HCEC 1CT (cell line): ENCODE measurements around the gene RAB3C.

Source experiments
- DNase-seq: peaks from one replicate; pipeline ENCODE4 v3.0.0-alpha.2; 2017

Gene RAB3C

DNA sequence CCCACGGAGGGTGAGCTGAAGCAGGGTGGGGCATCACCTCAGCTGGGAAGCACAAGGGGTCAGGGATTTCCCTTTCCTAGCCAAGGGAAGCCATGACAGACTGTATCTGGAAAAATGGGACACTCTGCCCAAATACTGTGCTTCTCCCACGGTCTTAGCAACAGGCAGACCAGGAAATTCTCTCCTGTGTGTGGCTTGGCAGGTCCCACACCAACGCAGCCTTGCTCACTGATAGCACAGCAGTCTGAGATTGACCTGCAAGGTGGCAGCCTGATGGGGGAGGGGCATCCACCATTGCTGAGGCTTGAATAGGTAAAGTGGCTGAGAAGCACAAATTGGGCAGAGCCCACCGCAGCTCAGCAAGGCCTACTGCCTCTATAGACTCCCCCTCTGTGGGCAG is 23.2 kb downstream of the RAB3C start:
- DNase-seq: no peak

GRCh38 chr5:58615972-58616371 is 33.1 kb downstream of the RAB3C start:
- DNase-seq: no peak

GRCh38 chr5:58617241-58617640 is 34.4 kb downstream of the RAB3C start:
- no peak for DNase-seq

- no peak for DNase-seq
Observed at GRCh38 chr5:58620336-58620735, 37.5 kb downstream of the RAB3C start.

- no peak for DNase-seq
Observed at GRCh38 chr5:58622936-58623871, 40.3 kb downstream of the RAB3C start.

- DNase-seq: no peak
Observed at GRCh38 chr5:58628626-58629025, 45.8 kb downstream of the RAB3C start.

DNA sequence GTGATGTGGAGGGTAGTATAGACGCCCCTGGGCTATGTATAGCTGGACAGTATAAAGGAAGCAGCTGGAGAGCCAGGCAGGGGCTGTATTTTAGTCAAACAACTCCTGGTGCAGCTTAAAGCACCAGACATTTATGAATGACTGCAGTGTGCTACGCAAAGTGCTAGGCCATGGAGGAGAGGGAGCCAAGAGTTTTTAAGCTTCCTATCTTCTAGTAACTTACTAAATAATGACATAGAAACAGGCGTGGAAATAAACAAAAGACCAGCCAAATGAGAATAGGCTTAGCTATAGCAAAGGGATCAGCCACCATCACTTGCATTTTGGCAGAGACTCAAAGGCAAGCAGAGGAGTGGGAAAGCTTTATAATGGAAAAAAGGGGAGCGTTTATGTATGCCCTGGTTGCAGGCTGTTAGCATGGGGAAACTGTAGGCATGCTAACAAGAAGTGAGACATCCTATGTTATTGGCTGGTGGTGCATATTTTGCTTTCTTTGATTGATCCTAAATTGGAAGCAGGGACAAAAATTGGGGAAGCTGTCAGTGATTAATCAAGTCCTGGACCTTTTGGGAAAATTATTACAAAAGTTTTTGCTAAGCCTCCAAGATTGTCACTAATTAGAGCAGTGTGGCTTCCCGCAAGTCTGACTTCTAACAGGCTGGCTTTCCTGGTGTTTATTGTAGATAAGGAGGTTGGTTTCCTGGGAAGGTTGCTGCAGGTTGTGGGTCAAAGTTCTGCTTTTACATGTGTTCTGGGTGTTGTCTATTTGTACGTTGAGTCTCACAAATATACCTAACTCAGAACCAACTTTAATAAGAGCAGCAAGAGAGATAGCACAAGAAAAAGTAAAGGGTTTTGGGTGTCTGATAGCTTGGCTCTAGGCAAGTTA is 46.6 kb downstream of the RAB3C start:
- DNase-seq: no peak

- DNase-seq: no peak
Observed at GRCh38 chr5:58631895-58632294, 49.0 kb downstream of the RAB3C start.

DNA sequence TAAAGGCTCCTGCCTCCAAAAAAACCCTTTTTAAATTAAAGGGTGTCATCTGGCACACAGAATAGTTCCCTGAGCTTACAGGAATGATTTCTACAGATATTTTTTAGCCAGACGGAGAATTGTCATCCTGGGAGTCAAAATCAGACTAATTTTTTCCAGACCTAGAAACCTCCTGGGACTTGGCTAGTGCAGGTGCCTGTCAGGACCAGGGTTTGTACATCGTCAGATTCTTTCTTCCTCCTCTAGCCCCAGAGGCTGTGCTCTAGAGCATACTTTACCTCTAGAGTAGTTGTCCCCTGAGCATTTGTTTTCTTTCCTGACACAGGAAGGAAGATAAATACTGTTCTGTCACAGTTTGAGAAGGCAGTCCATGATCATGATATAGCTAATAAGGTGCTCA is 52.5 kb downstream of the RAB3C start:
- no peak for DNase-seq

DNA sequence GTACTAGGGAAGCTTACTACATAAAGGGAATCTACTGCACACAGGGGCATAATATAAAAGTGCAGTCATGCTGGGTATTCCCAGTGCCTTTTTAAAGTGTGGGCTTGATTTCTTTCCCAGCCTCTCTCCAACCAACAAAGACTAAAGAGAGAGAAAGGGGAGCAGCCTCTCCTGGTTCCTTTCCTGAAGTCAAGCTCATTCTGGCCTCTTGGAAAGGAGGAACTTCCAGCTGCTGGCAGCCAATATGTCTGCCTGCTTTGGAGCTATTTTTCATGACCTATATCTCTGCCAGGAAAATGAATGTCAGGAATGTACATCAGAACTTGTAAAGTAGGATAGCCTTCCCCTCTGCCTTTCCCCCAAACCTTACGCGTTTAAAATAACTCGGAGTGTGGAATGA is 57.1 kb downstream of the RAB3C start:
- DNase-seq: no peak

DNA sequence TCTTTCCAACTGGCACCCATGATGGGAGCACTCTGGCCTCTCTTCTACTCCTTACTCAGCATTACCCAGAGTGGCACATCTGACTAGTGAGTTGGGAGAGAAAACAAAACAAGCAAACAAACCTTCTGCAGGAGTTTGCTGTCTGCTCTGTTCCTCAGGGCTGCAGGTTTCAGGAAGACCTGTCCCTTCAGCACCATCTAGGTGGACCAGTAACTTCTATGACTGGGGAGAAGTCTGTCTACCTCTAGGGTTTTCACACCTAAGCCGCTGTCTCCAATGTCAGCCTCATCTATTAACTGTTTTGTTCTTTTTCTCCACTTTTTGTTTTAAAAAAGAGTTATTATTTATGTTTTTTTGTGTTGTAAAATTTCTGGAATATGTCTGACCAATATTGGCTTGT is 58.7 kb downstream of the RAB3C start:
- DNase-seq: no peak

DNA sequence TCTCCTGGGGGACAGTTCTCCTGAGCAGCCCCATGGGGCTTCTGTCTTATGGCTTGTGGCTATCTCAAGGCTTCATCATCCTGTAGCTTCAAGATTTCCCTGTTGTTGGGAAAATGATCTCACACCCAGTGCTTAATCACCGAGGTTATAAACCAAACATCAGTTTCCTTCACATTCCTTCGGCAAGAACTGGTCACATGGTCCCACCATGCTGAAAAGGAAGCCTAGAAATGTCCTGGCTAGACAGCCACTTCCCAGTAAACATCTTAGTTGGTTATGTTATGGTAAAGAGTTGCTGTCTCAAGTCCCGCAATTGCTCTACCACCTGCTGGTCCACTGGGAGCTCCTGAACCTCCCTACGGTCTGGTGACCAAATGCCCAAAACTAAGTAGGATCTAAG is 66.0 kb downstream of the RAB3C start:
- DNase-seq: no peak

DNA sequence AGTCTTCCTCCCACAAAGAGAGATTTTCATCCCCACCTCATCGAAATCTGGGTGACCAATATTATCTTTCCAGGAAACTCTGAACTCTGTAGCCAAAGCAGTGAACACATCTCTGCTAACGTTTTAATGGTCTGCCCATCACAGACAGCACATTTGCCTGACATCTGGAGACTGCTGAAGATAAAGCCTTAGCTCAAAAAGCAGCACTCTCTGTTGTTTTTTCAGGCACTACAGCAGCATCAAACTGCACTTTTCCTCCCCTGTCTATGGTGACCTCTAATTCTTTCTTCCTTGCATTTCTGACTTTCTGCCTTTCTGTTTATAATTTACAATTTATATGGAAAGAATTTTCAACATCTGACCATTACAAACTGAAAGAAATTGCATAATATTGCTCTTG is 66.8 kb downstream of the RAB3C start:
- no peak for DNase-seq

DNA sequence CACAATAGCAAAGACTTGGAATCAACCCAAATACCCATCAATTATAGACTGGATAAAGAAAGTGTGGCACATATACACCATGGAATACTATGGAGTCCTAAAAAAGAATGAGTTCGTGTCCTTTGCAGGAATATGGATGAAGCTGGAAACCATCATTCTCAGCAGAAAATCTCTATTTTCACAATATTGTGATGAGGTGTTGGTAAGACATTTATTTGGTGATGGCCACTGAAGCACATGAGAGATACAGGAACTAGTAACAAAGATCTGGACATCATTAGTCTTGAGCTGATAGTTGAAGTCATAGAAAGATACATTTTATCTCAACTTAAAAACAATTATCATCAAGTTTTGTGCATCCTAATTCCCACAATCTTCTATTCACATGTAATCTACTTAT is 70.6 kb downstream of the RAB3C start:
- DNase-seq: no peak

GRCh38 chr5:58666141-58666540 is 83.3 kb downstream of the RAB3C start:
- no peak for DNase-seq

- no peak for DNase-seq
Observed at GRCh38 chr5:58666598-58667581, 84.0 kb downstream of the RAB3C start.

DNA sequence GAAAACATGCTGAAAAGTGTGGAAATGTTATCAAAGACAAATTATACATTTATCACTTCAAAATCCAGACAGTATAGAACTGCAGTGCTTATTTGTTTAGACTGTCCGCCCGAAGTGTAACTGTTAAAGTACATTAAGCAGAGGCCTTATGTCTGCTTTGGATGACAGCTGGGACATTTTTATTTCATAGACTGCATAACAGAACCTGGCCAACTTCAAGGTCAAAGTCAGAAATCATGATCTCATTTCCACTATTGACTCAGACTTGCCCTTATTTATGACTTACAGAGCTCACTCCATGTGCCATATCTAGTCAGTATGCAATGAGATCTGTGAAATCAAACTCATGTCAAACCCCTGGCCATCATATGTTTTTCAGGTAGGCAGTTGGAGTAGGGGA is 87.7 kb downstream of the RAB3C start:
- DNase-seq: no peak

- DNase-seq: no peak
Observed at GRCh38 chr5:58671155-58671554, 88.3 kb downstream of the RAB3C start.

- no peak for DNase-seq
Observed at GRCh38 chr5:58672521-58672920, 89.6 kb downstream of the RAB3C start.

DNA sequence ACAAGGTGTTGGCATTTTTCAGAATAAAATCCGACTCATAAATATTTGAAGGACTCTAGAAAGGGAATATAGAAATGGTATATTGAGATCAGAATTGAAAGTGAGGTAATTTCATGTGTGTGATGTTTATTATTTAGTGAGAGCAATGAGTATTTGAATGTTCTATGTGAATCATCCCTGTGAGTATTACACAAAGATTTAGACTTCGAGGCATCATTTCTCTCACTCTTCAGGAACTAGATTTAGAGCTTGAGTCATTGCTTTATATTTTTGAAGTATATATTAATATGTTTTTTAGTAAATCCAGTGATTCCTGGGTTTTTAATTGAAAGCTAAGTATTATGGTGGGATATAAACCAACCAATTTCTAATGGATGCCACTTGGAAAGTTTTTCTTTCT is 91.2 kb downstream of the RAB3C start:
- no peak for DNase-seq

DNA sequence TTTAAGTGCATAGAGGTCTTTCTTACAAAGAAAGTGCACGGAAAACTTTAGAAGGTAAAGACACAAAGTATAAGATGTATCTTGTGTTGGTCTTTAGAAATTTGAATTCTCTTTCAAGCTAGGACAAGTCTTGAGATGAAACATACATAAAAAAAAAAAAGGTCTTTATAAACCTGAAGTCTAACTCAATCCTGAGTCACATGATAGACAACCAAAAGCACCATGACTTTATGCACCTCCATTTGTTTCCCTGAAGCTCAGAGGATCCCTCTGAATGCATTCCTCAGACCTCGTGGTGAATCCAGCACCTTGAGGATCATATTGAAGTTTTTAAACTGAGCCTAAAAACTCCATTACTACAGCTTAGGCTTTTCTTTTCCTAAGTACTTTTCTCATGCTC is 91.8 kb downstream of the RAB3C start:
- DNase-seq: no peak

DNA sequence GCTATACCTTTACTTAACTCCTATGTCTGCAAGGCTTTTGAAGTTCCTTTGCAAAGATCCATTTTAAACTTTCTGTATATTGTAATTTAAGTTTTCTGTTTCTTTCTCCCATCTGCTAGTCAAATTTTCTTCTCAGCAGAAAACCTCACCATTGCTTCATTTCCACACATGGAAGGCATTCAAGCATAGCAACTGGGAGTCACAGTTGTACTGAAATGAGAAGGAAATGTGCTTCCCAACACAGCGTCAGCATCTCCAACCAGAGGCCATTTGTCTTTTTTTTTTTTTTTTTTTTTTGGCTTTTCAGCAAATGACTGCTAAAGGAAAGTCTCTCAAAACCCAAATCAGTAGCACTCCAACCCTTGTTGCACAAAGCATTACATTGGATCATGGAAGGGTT is 92.5 kb downstream of the RAB3C start:
- no peak for DNase-seq

DNA sequence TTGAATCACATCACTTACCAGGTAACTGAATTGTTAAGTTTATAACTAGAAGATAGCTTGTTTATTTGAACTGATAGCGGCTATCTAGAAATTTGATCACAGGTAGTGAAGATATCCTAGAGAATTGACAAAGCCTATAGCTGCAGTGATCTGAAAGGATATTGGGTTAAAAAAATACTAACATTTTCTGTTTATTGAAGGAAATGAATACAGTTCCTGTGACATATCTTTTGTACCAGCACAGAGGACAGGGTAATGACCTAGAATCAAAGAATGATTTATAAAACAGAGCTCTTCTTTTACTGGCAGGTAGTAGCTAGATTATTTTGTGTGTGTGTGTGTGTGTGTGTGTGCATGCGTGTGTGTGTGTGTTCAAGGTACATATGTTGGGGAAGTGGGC is 94.8 kb downstream of the RAB3C start:
- no peak for DNase-seq
